ENCODE measurements around the gene XPNPEP3.

GRCh38 chr22:40920526-40920925 lies 63.6 kb downstream of the XPNPEP3 start:
- TF ChIP-seq POLR2A (IDR thresholded peaks at IDR 0.05; ENCODE audit: low read depth, low read length) (no peak), POLR2AphosphoS5 (IDR thresholded peaks at IDR 0.05; ENCODE audit: low read depth, low read length) (no peak)
